ENCODE results near the gene CES3. TPM values are rescaled to one million over a fixed set of nuclear protein-coding genes. Genes with fewer than 3 reads are reported as not detected.
A peak's percentile ranks its signal among the peaks of the same experiment; 100 is the strongest.
"Not testable (repeated sequence)": the region's sequence is repeated elsewhere in the genome, so short reads cannot be mapped to it uniquely, and the experiment has no call there.

CES3 gene
- total RNA-seq, 1 experiment from 2014 or later, result 0.64 TPM

- Mint-ChIP-seq H3K36me3 (ENCODE audit: insufficient read depth, unreplicated experiment) (peaks cover 57% of the 10 kb centered on the region), H3K27me3 (ENCODE audit: unreplicated experiment) (no peaks in the 10 kb centered on the region), H3K4me1 (ENCODE audit: low read depth, unreplicated experiment) (peaks cover 72% of the 10 kb centered on the region), H3K9me3 (ENCODE audit: low read depth, unreplicated experiment) (no peaks in the 10 kb centered on the region), H3K27ac (ENCODE audit: unreplicated experiment) (no peak overlapping the region), H3K4me3 (ENCODE audit: low read depth, unreplicated experiment) (no peak overlapping the region)
- TF ChIP-seq CTCF (IDR thresholded peaks at IDR 0.05; ENCODE audit: unreplicated experiment), result no peak
- intact Hi-C loops (cut with micrococcal nuclease; ENCODE audit: unreplicated experiment), result no loop called here
- DNase-seq, result no peak
- CTCF ChIA-PET, result no interaction called here
- no TSS peak for BruUV-seq (replicated peaks)
Observed at GRCh38 chr16:66931665-66932064, 29.4 kb upstream of the CES3 start.

- H3K27ac Mint-ChIP-seq (ENCODE audit: unreplicated experiment), result no peak overlapping the region
- H3K4me1 Mint-ChIP-seq (ENCODE audit: low read depth, unreplicated experiment), result peaks cover 71% of the 10 kb centered on the region
- CTCF ChIA-PET, result no interaction called here
Observed at GRCh38 chr16:66932076-66932475, 29.0 kb upstream of the CES3 start.

GRCh38 chr16:66933776-66934137 is 27.3 kb upstream of the CES3 start:
- Mint-ChIP-seq H3K27me3 (ENCODE audit: unreplicated experiment) (no peaks in the 10 kb centered on the region), H3K36me3 (ENCODE audit: insufficient read depth, unreplicated experiment) (peaks cover 52% of the 10 kb centered on the region), H3K27ac (ENCODE audit: unreplicated experiment) (peak overlapping the region; percentile 74), H3K4me1 (ENCODE audit: low read depth, unreplicated experiment) (peaks cover 55% of the 10 kb centered on the region), H3K9me3 (ENCODE audit: low read depth, unreplicated experiment) (no peaks in the 10 kb centered on the region), H3K4me3 (ENCODE audit: low read depth, unreplicated experiment) (peak overlapping the region; percentile 92)
- intact Hi-C loops (cut with micrococcal nuclease; ENCODE audit: unreplicated experiment), result no loop called here
- TSS peak; percentile 75 for BruUV-seq (replicated peaks)
- no peak for TF ChIP-seq CTCF (IDR thresholded peaks at IDR 0.05; ENCODE audit: unreplicated experiment)
- DNase-seq, result no peak
- CTCF ChIA-PET, result no interaction called here

More at GRCh38 chr16:66932076-66932475, 29.0 kb upstream of the CES3 start:
- no TSS peak for BruUV-seq (replicated peaks)
- Mint-ChIP-seq H3K27me3 (ENCODE audit: unreplicated experiment) (no peaks in the 10 kb centered on the region), H3K4me3 (ENCODE audit: low read depth, unreplicated experiment) (no peak overlapping the region), H3K9me3 (ENCODE audit: low read depth, unreplicated experiment) (no peaks in the 10 kb centered on the region), H3K36me3 (ENCODE audit: insufficient read depth, unreplicated experiment) (peaks cover 54% of the 10 kb centered on the region)
- intact Hi-C loops (cut with micrococcal nuclease; ENCODE audit: unreplicated experiment), result no loop called here
- no peak for DNase-seq
- TF ChIP-seq CTCF (IDR thresholded peaks at IDR 0.05; ENCODE audit: unreplicated experiment), result no peak

- CTCF ChIA-PET, result no interaction called here
- Mint-ChIP-seq H3K27me3 (ENCODE audit: unreplicated experiment) (no peaks in the 10 kb centered on the region), H3K36me3 (ENCODE audit: insufficient read depth, unreplicated experiment) (peaks cover 52% of the 10 kb centered on the region), H3K4me3 (ENCODE audit: low read depth, unreplicated experiment) (peak within 1 kb of the TSS; percentile 92), H3K9me3 (ENCODE audit: low read depth, unreplicated experiment) (no peaks in the 10 kb centered on the region), H3K4me1 (ENCODE audit: low read depth, unreplicated experiment) (peaks cover 54% of the 10 kb centered on the region), H3K27ac (ENCODE audit: unreplicated experiment) (peak within 1 kb of the TSS; percentile 74)
- peak; percentile 94 for DNase-seq
- intact Hi-C loops (cut with micrococcal nuclease; ENCODE audit: unreplicated experiment), result no loop called here
- TF ChIP-seq CTCF (IDR thresholded peaks at IDR 0.05; ENCODE audit: unreplicated experiment), result no peak
- BruUV-seq (replicated peaks), result no TSS peak
Observed at GRCh38 chr16:66934138-66934838, 26.8 kb upstream of the CES3 start, which contains the start of gene CIAO2B. Gene CIAO2B, minus strand, starts transcription at chr16:66934402. Its CDS starts 38 bp downstream, at chr16:66934364.

GRCh38 chr16:66934839-66935313 is 26.2 kb upstream of the CES3 start:
- DNase-seq; CTCF ChIA-PET; H3K27me3 Mint-ChIP-seq (ENCODE audit: unreplicated experiment); intact Hi-C loops (cut with micrococcal nuclease; ENCODE audit: unreplicated experiment); H3K9me3 Mint-ChIP-seq (ENCODE audit: low read depth, unreplicated experiment): not testable (repeated sequence)
- TSS peak; percentile 36 for BruUV-seq (replicated peaks)
- Mint-ChIP-seq H3K27ac (ENCODE audit: unreplicated experiment) (peak overlapping the region; percentile 74), H3K4me1 (ENCODE audit: low read depth, unreplicated experiment) (peaks cover 50% of the 10 kb centered on the region), H3K36me3 (ENCODE audit: insufficient read depth, unreplicated experiment) (peaks cover 49% of the 10 kb centered on the region), H3K4me3 (ENCODE audit: low read depth, unreplicated experiment) (peak overlapping the region; percentile 92)
